Lung (tissue), 12 donors: ENCODE results near the gene HS3ST2. TPM values are rescaled to one million over a fixed set of nuclear protein-coding genes. Genes with fewer than 3 reads are reported as not detected.

Experiments
- ATAC-seq: fragments of 200-7000 bp; cut with Tn5 transposase; one replicate; pipeline ENCODE4 v1.9.1; 2020; ENCODE audit warnings: moderate number of reproducible peaks; ENCODE audit not compliant: insufficient read depth, low FRiP score
- DNase-seq, 3 donors: peaks; one replicate each; pipeline ENCODE4 v3.0.0-alpha.2; 2013 to 2017
- H3K27ac ChIP-seq, 2 donors: one replicate each; pipeline ENCODE4 v1.5.1; 2013; ENCODE audit warnings: mild to moderate bottlenecking in 2 of 2, moderate library complexity in 2 of 2, control low read depth in 1 of 2, inconsistent platforms in 1 of 2, low read depth in 1 of 2, low read length in 1 of 2
- H3K27me3 ChIP-seq, 3 donors: one replicate each; pipeline ENCODE4 v1.5.1; 2013; ENCODE audit warnings: low read length in 2 of 3; ENCODE audit not compliant: control insufficient read depth in 3 of 3, insufficient read depth in 3 of 3
- H3K36me3 ChIP-seq, 4 donors: one replicate each; pipeline ENCODE4 v1.5.1; 2013; ENCODE audit warnings: low read length in 4 of 4, mild to moderate bottlenecking in 1 of 4, moderate library complexity in 1 of 4; ENCODE audit not compliant: control insufficient read depth in 4 of 4, insufficient read depth in 4 of 4
- H3K4me1 ChIP-seq, 5 donors: one replicate each; pipeline ENCODE4 v1.5.1; 2013; ENCODE audit warnings: low read length in 5 of 5, mild to moderate bottlenecking in 2 of 5, moderate library complexity in 1 of 5; ENCODE audit not compliant: control insufficient read depth in 5 of 5, insufficient read depth in 5 of 5
- H3K4me3 ChIP-seq: one replicate; pipeline ENCODE4 v1.5.1; 2013; ENCODE audit warnings: mild to moderate bottlenecking, control low read depth, moderate library complexity
- H3K9ac ChIP-seq, 2 donors: one replicate each; pipeline ENCODE4 v1.5.1; 2013; ENCODE audit warnings: low read length in 2 of 2, control low read depth in 1 of 2; ENCODE audit not compliant: insufficient read depth in 1 of 2
- H3K9me3 ChIP-seq, 4 donors: one replicate each; pipeline ENCODE4 v1.5.1; 2013; ENCODE audit warnings: low read length in 3 of 4, mild to moderate bottlenecking in 1 of 4, moderate library complexity in 1 of 4; ENCODE audit not compliant: control insufficient read depth in 4 of 4, insufficient read depth in 3 of 4
- CTCF ChIP-seq: IDR thresholded peaks from 2 replicates; pipeline ENCODE4 v1.5.1; 2012; ENCODE audit warnings: mild to moderate bottlenecking; ENCODE audit errors: control extremely low read depth, extremely low read depth
- WGBS, 2 donors: extraction: QIAGEN DNeasy Blood & Tissue Kit; methylation state at CpG; one replicate each; pipeline ENCODE4 v1.1.7; 2013; 5-methylcytosine and 5-hydroxymethylcytosine counted together
- polyA plus RNA-seq, 2 donors: library from polyadenylated mRNA; stranded (reverse); fragments of 200-250 nt; gene quantifications; one replicate each; pipeline ENCODE4 v1.2.1, GENCODE V29; 2013
- total RNA-seq, 2 donors: library from RNA; depleted of rRNA in 1 of 2; stranded (reverse); fragments of >200 nt in 1 of 2; gene quantifications; one replicate each; pipeline ENCODE4 v1.2.1, GENCODE V29; 2014 to 2021
- donor health status: control.
- donor health status: control.
- donor health status: Bipolar disorder and iron deficiency.
- donor health status: healthy.
- donor health status: DM: yes; HTN: yes; CAD: no.

Gene HS3ST2
- total and polyA plus RNA-seq, 4 donors: 0.31 to 5.6 (median 1.3) TPM

DNA sequence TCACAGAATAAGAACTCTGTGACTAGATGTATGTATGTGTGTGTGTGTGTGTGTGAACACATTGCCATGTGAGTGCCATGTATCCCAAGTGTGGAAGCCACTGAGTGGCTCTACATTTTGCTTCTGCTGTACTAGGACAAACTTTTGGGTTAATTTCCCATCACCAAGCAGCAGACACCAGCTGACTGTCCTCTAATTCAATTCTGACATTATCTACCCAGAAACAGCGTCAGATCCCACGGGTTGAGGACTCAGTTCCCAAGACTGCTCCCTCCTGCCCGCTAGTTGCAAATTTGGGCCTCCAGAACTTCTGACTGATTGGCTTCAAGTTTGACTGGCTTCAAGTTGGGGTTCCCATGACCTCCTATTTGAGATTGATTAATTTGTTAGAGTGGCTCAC lies 29.2 kb downstream of the HS3ST2 start:
- peaks cover 0 to 3% (median 0%) of the 10 kb centered on the region in 4 donors for H3K9me3 ChIP-seq
- no peak overlapping the region for H3K4me3 ChIP-seq
- 78 to 88% methylated on average over 3 of the region's 3 CpGs for WGBS, 2 donors
- H3K4me1 ChIP-seq: no peaks in the 10 kb centered on the region
- H3K27me3 ChIP-seq: peaks cover 0 to 6% (median 0%) of the 10 kb centered on the region in 3 donors
- H3K36me3 ChIP-seq: no peaks in the 10 kb centered on the region
- no peak for TF ChIP-seq CTCF
- H3K27ac ChIP-seq: no peak overlapping the region
- ATAC-seq (no peak), DNase-seq (no peak)
- no peak overlapping the region for H3K9ac ChIP-seq

DNA sequence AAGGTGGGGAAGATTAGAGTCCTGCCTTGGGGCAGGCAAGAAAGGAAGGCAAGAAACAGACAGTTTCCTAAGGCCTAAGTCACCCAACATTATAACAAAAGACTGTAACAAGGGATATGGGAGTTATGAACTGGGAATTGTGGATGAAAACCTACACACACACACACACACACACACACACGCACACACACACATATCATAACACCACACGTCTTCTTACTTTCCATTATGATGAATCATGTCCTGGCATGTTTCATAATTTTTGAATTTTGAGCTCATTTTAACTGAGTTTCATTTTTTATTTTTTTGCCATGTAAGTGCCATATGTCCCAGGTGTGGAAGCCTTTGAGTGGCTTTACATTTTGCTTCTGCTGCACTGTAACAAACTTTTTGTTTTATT lies 29.9 kb downstream of the HS3ST2 start:
- Histone ChIP-seq H3K36me3 (no peaks in the 10 kb centered on the region), H3K9ac (no peak overlapping the region), H3K9me3 (peaks cover 0 to 3% (median 0%) of the 10 kb centered on the region in 4 donors), H3K4me1 (no peaks in the 10 kb centered on the region), H3K27me3 (peaks cover 0 to 6% (median 0%) of the 10 kb centered on the region in 3 donors), H3K4me3 (no peak overlapping the region), H3K27ac (no peak overlapping the region)
- no peak for TF ChIP-seq CTCF
- 68 to 73% methylated on average over 2 of the region's 2 CpGs for WGBS, 2 donors
- ATAC-seq (no peak), DNase-seq (no peak)

- H3K9me3 ChIP-seq: peaks cover 0 to 3% (median 0%) of the 10 kb centered on the region in 4 donors
- no peak overlapping the region for H3K27ac ChIP-seq
- DNase-seq: no peak
- H3K27me3 ChIP-seq: peaks cover 0 to 6% (median 0%) of the 10 kb centered on the region in 3 donors
- no peak overlapping the region for H3K4me3 ChIP-seq
- no peak overlapping the region for H3K9ac ChIP-seq
- 60 to 74% methylated on average over 3 of the region's 3 CpGs for WGBS, 2 donors
- ATAC-seq: no peak
- H3K36me3 ChIP-seq: no peaks in the 10 kb centered on the region
- no peak for TF ChIP-seq CTCF
- no peaks in the 10 kb centered on the region for H3K4me1 ChIP-seq
Measured at GRCh38 chr16:22844416-22844815, 30.5 kb downstream of the HS3ST2 start.

DNA sequence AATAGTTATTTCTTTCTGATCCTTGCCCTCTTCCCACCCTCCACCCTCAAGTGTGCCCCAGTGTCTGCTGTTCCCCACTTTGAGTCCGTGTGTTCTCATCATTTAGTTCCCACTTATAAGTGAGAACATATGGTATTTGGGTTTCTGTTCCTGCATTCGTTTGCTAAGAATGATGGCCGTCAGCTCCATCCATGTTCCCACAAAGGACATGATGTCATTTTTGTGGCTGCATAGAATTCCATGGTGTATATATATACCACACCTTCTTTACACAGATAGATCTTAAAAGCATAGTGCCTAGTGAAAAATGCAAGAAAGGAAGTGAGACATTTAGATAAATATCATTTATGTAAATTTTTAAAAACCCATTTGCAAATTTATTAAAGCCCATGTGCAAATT lies 33.1 kb downstream of the HS3ST2 start:
- Histone ChIP-seq H3K27me3 (peaks cover 0 to 2% (median 0%) of the 10 kb centered on the region in 3 donors), H3K4me3 (no peak overlapping the region), H3K9ac (no peak overlapping the region), H3K4me1 (no peaks in the 10 kb centered on the region), H3K9me3 (peaks cover 0 to 3% (median 0%) of the 10 kb centered on the region in 4 donors), H3K36me3 (no peaks in the 10 kb centered on the region), H3K27ac (no peak overlapping the region)
- no peak for ATAC-seq
- TF ChIP-seq CTCF: no peak
- 67 to 76% methylated on average over 3 of the region's 3 CpGs for WGBS, 2 donors
- DNase-seq: no peak
